DOHH2 (cell line): Measurements from ENCODE around the gene TEKT5.
A peak's percentile ranks its signal among the peaks of the same experiment; 100 is the strongest.

ENCODE experiments used
- CTCF ChIP-seq: fragments of 200-600 bp; sonication (generic); IDR thresholded peaks from one replicate; pipeline ENCODE4 v1.5.1; 2014; ENCODE audit warnings: antibody characterized with exemption, mild to moderate bottlenecking, low read depth, low read length; ENCODE audit not compliant: poor library complexity, severe bottlenecking
- EZH2phosphoT487 ChIP-seq: fragments of 200-600 bp; sonication (generic); IDR thresholded peaks from 2 replicates; pipeline ENCODE4 v1.6.1; 2017; ENCODE audit warnings: borderline replicate concordance, mild to moderate bottlenecking, antibody characterized with exemption, low read length, moderate library complexity, mixed read lengths

- no peak for TF ChIP-seq CTCF
- peak; percentile 50; the same call in 1 of the 2 replicates for TF ChIP-seq EZH2phosphoT487
These were observed 114.5 kb downstream of the TEKT5 start, which contains the start of gene EMP2 for GRCh38 chr16:10579965-10580882.
